Measurements from ENCODE around the gene PCTP.

PCTP gene

GRCh38 chr17:55760643-55761355, 9.9 kb downstream of the PCTP start:
- DNase-seq: no peak

GRCh38 chr17:55762086-55762858, 11.4 kb downstream of the PCTP start:
- DNase-seq: no peak

- no peak for DNase-seq
Observed at GRCh38 chr17:55763856-55764255, 13.0 kb downstream of the PCTP start.

- DNase-seq: no peak
Observed at GRCh38 chr17:55764610-55765009, 13.8 kb downstream of the PCTP start.

- no peak for DNase-seq
Observed at GRCh38 chr17:55765472-55765871, 14.6 kb downstream of the PCTP start.

GRCh38 chr17:55768936-55769624, 18.2 kb downstream of the PCTP start:
- no peak for DNase-seq

- no peak for DNase-seq
Observed at GRCh38 chr17:55769625-55770000, 18.8 kb downstream of the PCTP start.

- no peak for DNase-seq
Observed at GRCh38 chr17:55770196-55770870, 19.5 kb downstream of the PCTP start.

- DNase-seq: no peak
Observed at GRCh38 chr17:55772086-55772485, 21.2 kb downstream of the PCTP start.

- DNase-seq: no peak
Observed at GRCh38 chr17:55773671-55774070, 22.8 kb downstream of the PCTP start.

- DNase-seq: no peak
Observed at GRCh38 chr17:55774846-55775271, 24.0 kb downstream of the PCTP start.

- no peak for DNase-seq
Observed at GRCh38 chr17:55776271-55776670, 25.4 kb downstream of the PCTP start.

- no peak for DNase-seq
Observed at GRCh38 chr17:55777471-55777971, 26.7 kb downstream of the PCTP start.

GRCh38 chr17:55778389-55779118, 27.7 kb downstream of the PCTP start:
- no peak for DNase-seq

GRCh38 chr17:55783684-55784245, 32.9 kb downstream of the PCTP start:
- DNase-seq: no peak

- no peak for DNase-seq
Observed at GRCh38 chr17:55784666-55785065, 33.8 kb downstream of the PCTP start.

GRCh38 chr17:55785181-55785580, 34.3 kb downstream of the PCTP start:
- no peak for DNase-seq

GRCh38 chr17:55793272-55793671, 42.4 kb downstream of the PCTP start:
- no peak for DNase-seq

- DNase-seq: no peak
Observed at GRCh38 chr17:55794725-55795482, 44.1 kb downstream of the PCTP start.

GRCh38 chr17:55806745-55807495, 56.1 kb downstream of the PCTP start:
- DNase-seq: no peak
